Naive thymus-derived CD8-positive, alpha-beta T cell (primary cell): ENCODE measurements around the gene AJAP1. TPM values are rescaled to one million over a fixed set of nuclear protein-coding genes. Genes with fewer than 3 reads are reported as not detected.

Source experiments
- ATAC-seq, 2 donors: fragments of 150-1000 bp; cut with Tn5 transposase in 1 of 2; sonication (Bioruptor Pico), chemical (Tn5 transposase) in 1 of 2; 1 replicate in 1 of 2; 2 replicates in 1 of 2; pipeline ENCODE4 v1.10.0; 2021; ENCODE audit warnings: mild to moderate bottlenecking in 2 of 2, moderate library complexity in 2 of 2
- POLR2A ChIA-PET: fragments of 350-600 bp; sonication (Branson Sonifier 250); formaldehyde crosslinking; loops from one replicate; lab custom pipeline; 2021; ENCODE audit warnings: antibody characterized with exemption; lab: Charles Lee
- DNase-seq, 10 donors: peaks; one replicate each; pipeline versions ENCODE4 v3.0.0 to v3.0.0-alpha.2; 2020 to 2022
- H3K27ac Mint-ChIP-seq, 10 donors: one replicate each; pipeline ENCODE4 v1.8.0; 2020 to 2022; ENCODE audit warnings: mild to moderate bottlenecking in 10 of 10, mixed read lengths in 10 of 10, moderate library complexity in 4 of 10, inconsistent platforms in 1 of 10
- H3K27me3 Mint-ChIP-seq, 5 donors: one replicate each; pipeline ENCODE4 v1.8.0; 2021 to 2022; ENCODE audit warnings: mixed read lengths in 5 of 5
- H3K36me3 Mint-ChIP-seq, 3 donors: one replicate each; pipeline ENCODE4 v1.8.0; 2020 to 2022; ENCODE audit warnings: mixed read lengths in 3 of 3, mild to moderate bottlenecking in 2 of 3, inconsistent platforms in 1 of 3
- H3K4me1 Mint-ChIP-seq, 4 donors: one replicate each; pipeline ENCODE4 v1.8.0; 2021 to 2022; ENCODE audit warnings: mixed read lengths in 4 of 4
- H3K4me3 Mint-ChIP-seq, 10 donors: one replicate each; pipeline ENCODE4 v1.8.0; 2020 to 2022; ENCODE audit warnings: mild to moderate bottlenecking in 10 of 10, mixed read lengths in 10 of 10, moderate library complexity in 6 of 10, inconsistent platforms in 1 of 10
- H3K9me3 Mint-ChIP-seq, 9 donors: one replicate each; pipeline ENCODE4 v1.8.0; 2020 to 2022; ENCODE audit warnings: mixed read lengths in 9 of 9, mild to moderate bottlenecking in 3 of 9, inconsistent platforms in 1 of 9, moderate library complexity in 1 of 9
- polyA plus RNA-seq, 3 donors: library from polyadenylated mRNA; unstranded; fragments of 300-500 nt; fragmentation: Illumina TruSeq; gene quantifications; one replicate each; pipeline ENCODE4 v1.2.3, GENCODE V29; 2021
- total RNA-seq, 8 experiments: library from RNA in 2 of 8; stranded (reverse) in 2 of 8; gene quantifications; one replicate each; pipeline ENCODE4 v1.2.3 and lab custom pipeline; 2021 to 2026

AJAP1 gene, protein sequence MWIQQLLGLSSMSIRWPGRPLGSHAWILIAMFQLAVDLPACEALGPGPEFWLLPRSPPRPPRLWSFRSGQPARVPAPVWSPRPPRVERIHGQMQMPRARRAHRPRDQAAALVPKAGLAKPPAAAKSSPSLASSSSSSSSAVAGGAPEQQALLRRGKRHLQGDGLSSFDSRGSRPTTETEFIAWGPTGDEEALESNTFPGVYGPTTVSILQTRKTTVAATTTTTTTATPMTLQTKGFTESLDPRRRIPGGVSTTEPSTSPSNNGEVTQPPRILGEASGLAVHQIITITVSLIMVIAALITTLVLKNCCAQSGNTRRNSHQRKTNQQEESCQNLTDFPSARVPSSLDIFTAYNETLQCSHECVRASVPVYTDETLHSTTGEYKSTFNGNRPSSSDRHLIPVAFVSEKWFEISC
- total RNA-seq (under 1 TPM; 0.11 to 0.21 TPM), polyA plus RNA-seq (under 1 TPM in 1 of 3 donors, not detected in 2; 0.01 TPM), total RNA-seq (lab: John Stamatoyannopoulos, UW) (0.26 to 5.1 (median 2.5) reads per million in 6 experiments)

DNA sequence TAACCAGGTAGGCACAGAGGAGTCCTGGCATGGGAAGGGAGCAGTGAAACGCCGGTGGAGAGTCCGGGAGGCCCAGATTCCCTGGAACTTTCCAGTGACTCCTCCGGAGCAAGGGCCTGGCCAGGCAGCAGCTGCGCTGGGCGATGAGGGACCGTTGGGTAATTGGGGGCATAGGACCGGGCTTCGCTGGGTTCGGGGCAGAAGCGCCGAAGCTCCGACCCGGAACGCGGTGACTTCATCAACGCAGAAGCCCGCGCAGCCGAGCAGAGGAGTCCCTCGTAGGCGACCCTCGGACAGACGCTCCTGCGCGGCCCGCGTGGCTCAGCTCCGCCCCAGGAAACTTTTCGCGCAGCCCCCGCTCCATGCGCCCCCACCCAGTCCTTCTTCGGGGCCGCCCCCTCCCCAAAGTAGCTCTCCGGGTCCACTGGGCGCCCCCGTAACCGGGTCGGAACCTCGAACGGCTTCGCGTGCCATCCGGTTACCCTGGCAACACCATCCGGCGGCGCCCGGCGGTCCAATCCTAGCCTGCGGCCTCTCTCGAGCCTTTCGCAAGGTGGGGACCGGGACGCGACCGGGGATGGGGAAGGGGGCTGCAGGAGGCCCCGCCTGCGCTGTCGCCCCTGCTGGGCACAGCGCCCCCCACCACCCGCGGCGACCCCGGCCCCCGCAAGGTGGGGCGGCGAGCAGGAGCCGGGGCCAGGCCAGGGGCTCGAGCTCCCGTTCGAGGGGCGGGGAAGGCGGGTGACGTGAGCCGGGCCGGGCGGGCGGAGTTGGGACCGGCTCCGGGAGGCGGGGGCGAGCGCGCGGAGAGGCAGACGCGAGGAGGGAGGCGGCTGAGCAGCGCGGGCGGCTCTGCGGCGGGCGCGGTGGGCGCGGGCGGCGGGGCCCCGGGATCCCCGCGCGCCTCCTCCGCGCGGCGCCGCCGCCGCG lies at the start of gene AJAP1:
Gene AJAP1 (plus strand): TSS at position 814 of the 930 bp plus-strand sequence. CDS start 817 bp downstream, outside the sequence.
- no peak within 1 kb of the TSS for H3K27ac Mint-ChIP-seq
- H3K4me3 Mint-ChIP-seq: peak within 1 kb of the TSS in 4 of 10 donors; percentile 10 to 34 (median 16)
- no peaks in the 10 kb centered on the region for H3K36me3 Mint-ChIP-seq
- peaks cover 0 to 3% (median 0%) of the 10 kb centered on the region in 9 donors for H3K9me3 Mint-ChIP-seq
- no peak for ATAC-seq
- peaks cover 0 to 8% (median 5%) of the 10 kb centered on the region in 4 donors for H3K4me1 Mint-ChIP-seq
- peak in 1 of 10 donors; percentile 1 for DNase-seq
- POLR2A ChIA-PET: no interaction called here
- H3K27me3 Mint-ChIP-seq: peaks cover 11 to 45% (median 26%) of the 10 kb centered on the region in 5 donors

DNA sequence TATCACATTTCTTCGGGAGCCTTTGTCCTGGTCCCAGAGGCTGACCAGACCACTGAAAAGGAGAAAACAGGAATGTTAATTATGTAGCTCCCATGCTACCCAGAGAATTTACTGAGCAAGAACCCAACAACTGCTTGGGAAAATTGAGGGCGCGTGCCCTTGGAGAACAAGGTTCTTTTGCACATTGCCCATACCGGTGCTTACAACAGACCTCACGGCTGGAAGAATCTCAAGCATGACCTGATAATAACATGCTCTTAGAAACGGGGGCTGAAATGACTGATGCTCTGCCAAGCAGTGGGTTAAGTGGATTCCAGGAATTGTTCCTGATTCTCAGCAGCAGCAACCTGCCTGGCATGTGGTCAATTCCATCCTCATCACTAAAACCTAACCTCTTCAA lies 49.3 kb upstream of the AJAP1 start:
- POLR2A ChIA-PET: no interaction called here
- no peak overlapping the region for H3K27ac Mint-ChIP-seq

DNA sequence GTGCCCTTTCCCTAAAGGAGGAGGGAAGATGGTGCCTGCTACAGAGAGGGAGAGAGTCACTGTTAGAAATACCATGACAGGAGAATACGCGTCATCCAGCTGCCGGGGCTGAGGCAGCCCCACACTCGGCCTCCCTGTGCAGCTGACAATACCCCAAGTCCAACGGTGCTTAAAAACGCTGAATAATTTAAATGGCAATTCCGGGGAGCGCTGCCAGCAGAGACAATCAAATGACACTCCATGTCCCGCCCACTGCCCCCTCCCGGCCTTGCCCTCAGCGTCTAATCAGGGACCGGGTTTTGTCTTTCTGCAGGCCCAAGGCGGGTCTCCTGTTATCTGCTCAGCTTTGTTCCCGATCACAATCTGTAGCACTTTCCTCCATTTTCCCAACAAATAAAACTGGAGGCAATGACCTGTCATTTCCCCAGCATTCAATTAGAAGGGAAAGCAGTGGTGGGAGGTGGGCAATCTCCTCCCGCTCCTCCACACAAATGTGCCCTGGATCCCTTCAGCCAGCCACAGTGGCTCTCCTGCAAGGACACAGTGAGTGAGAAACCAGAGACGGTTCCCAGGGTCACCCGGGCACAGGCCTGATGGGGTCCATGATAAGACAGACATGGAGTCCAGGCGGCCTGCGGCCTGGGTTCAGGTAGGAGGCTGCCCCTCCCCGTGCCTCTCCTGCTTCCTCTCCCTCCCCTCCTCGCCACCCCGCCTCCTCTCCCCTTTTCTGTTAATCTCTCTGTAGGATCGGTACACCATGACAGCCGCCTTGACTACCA lies 42.7 kb upstream of the AJAP1 start:
- peaks cover 0 to 30% (median 12%) of the 10 kb centered on the region in 9 donors for H3K9me3 Mint-ChIP-seq
- H3K4me1 Mint-ChIP-seq: peaks cover 0 to 3% (median 0%) of the 10 kb centered on the region in 4 donors
- H3K4me3 Mint-ChIP-seq: no peak overlapping the region
- H3K36me3 Mint-ChIP-seq: peaks cover 0 to 19% (median 0%) of the 10 kb centered on the region in 3 donors
- DNase-seq (no peak), ATAC-seq (no peak)
- no peak overlapping the region for H3K27ac Mint-ChIP-seq
- POLR2A ChIA-PET: no interaction called here
- H3K27me3 Mint-ChIP-seq: peaks cover 4 to 32% (median 23%) of the 10 kb centered on the region in 5 donors

More for the DNA sequence above, 49.3 kb upstream of the AJAP1 start:
- Mint-ChIP-seq H3K4me3 (no peak overlapping the region), H3K9me3 (peaks cover 0 to 18% (median 3%) of the 10 kb centered on the region in 9 donors), H3K36me3 (peaks cover 0 to 9% (median 0%) of the 10 kb centered on the region in 3 donors), H3K27me3 (peaks cover 15 to 66% (median 43%) of the 10 kb centered on the region in 5 donors), H3K4me1 (peaks cover 0 to 8% (median 0%) of the 10 kb centered on the region in 4 donors)
- no peak for ATAC-seq
- no peak for DNase-seq

DNA sequence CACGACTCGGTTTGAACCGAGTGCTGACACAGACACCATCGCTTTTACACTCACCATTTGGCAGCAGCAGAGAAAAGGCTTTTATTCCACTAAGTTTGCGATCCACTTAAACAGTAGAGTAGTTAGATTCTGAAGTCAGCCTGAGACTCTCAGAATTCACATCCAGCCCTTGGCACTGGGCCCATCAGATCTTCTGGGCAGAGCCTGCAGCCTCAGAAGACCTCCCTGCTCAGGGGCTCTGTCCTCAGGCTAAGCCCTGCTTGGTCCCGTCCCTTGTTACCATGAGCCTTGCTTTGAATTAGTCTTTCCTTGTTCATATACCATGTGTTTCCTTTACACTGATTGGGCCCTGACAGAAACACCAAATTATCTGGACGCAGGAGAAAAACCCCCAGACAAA lies 41.4 kb upstream of the AJAP1 start:
- H3K4me3 Mint-ChIP-seq: no peak overlapping the region
- no peak overlapping the region for H3K27ac Mint-ChIP-seq
- peaks cover 0 to 19% (median 0%) of the 10 kb centered on the region in 3 donors for H3K36me3 Mint-ChIP-seq
- H3K4me1 Mint-ChIP-seq: peaks cover 0 to 1% (median 0%) of the 10 kb centered on the region in 4 donors
- peaks cover 1 to 21% (median 12%) of the 10 kb centered on the region in 5 donors for H3K27me3 Mint-ChIP-seq
- ATAC-seq (no peak), DNase-seq (no peak)
- peaks cover 0 to 30% (median 12%) of the 10 kb centered on the region in 9 donors for H3K9me3 Mint-ChIP-seq
- POLR2A ChIA-PET: no interaction called here

DNA sequence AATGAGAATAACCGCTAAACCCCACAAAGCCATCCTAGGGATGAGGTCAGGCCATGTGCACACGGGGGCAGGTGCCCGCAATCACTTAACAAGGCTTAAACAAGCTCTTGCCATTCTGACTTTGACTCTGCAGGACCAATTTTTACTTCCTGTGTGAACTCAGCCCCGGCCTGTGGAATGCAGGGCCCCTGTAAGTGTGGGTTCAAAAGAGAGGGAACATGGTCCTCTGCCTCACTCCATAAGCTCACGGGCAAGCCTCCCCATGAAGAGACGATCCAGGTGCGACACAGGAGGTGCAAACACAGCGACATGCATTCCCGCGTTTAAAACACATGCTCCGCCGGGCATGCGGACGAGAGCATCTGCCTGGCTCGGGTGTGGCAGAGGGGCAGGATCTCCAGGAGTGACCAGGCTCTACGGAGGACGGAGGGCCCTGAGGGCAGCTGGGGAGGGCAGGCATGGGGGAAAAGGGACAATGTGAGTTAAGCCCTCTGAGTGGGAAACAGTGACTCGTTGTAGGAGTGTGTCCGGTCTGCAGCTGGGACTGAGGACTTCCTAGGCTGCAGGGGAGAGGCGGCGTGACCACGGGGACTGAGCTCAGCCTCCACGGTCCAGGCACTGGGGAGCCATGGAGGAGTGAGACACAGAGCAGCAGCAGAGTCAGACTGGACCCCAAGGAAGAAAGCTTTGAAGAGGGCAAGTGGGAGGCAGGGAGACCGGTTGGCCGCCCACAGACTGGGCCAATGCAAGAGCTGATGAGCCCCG lies 40.6 kb upstream of the AJAP1 start:
- DNase-seq (no peak), ATAC-seq (no peak)
- POLR2A ChIA-PET: no interaction called here
- H3K9me3 Mint-ChIP-seq: peaks cover 0 to 24% (median 12%) of the 10 kb centered on the region in 9 donors
- peaks cover 0 to 19% (median 0%) of the 10 kb centered on the region in 3 donors for H3K36me3 Mint-ChIP-seq
- no peak overlapping the region for H3K4me3 Mint-ChIP-seq
- peaks cover 0 to 1% (median 0%) of the 10 kb centered on the region in 4 donors for H3K4me1 Mint-ChIP-seq
- peaks cover 0 to 14% (median 6%) of the 10 kb centered on the region in 5 donors for H3K27me3 Mint-ChIP-seq
- no peak overlapping the region for H3K27ac Mint-ChIP-seq

DNA sequence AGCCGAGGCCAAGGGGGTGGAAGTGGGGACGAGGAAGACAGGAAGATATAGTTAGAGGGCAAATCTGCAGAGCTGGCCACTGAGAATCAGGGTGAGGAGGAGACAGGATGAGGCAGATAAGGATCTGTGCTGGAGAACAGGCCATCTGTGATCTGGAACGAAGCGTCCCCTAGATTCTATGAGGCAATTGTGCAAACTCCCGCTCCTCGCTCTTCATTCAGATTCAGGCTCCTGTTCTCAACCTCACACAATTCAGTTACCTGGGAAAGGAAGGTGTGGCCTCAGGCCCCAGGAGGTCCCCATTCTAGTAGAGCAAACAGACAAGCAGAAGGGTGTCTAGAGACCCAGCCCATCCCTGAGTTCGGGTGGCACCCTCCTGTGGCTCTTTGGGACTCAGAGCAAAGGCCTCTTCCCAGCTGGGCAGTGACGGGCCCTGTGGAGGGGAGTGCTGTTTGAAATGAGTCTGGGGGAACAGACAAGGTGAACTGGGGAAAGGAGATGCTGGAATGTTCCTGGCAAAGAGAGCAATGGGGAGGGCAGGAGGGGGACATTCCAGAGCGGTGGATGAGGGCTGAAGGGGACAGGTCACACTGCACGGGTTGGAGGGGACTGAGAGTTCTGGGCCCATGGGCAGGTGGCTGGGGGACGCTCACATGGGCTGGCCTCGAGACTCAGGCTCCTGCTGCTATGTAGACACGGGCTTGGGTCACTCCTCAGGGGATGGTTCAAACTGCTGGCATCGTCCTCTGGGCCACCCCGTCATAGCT lies 39.9 kb upstream of the AJAP1 start:
- Mint-ChIP-seq H3K27me3 (peaks cover 0 to 14% (median 6%) of the 10 kb centered on the region in 5 donors), H3K4me3 (no peak overlapping the region), H3K4me1 (peaks cover 0 to 1% (median 0%) of the 10 kb centered on the region in 4 donors), H3K9me3 (peaks cover 0 to 18% (median 12%) of the 10 kb centered on the region in 9 donors), H3K27ac (no peak overlapping the region), H3K36me3 (peaks cover 0 to 13% (median 0%) of the 10 kb centered on the region in 3 donors)
- ATAC-seq (no peak), DNase-seq (peak in 1 of 10 donors; percentile 51)
- POLR2A ChIA-PET: no interaction called here

DNA sequence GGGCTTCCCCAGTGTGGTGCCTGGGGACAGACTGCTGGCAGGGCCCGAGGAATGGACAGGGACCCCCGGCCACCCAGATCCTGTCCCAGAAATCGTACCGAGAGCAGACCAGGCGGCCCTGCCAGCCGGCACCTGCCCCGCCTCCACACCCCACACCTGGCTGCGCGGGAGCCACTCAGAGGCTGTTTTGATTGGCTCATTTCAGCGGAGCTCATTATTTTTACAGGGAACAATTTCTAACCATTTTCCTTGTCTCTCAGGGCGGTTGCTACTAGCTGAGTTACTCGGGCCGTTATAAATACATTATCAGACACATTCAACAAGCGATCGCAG lies 39.3 kb upstream of the AJAP1 start:
- Mint-ChIP-seq H3K4me1 (peaks cover 0 to 1% (median 0%) of the 10 kb centered on the region in 4 donors), H3K4me3 (no peak overlapping the region), H3K36me3 (peaks cover 0 to 10% (median 0%) of the 10 kb centered on the region in 3 donors), H3K9me3 (peaks cover 0 to 14% (median 6%) of the 10 kb centered on the region in 9 donors), H3K27ac (no peak overlapping the region), H3K27me3 (peaks cover 0 to 14% (median 6%) of the 10 kb centered on the region in 5 donors)
- POLR2A ChIA-PET: no interaction called here
- ATAC-seq (no peak), DNase-seq (no peak)

DNA sequence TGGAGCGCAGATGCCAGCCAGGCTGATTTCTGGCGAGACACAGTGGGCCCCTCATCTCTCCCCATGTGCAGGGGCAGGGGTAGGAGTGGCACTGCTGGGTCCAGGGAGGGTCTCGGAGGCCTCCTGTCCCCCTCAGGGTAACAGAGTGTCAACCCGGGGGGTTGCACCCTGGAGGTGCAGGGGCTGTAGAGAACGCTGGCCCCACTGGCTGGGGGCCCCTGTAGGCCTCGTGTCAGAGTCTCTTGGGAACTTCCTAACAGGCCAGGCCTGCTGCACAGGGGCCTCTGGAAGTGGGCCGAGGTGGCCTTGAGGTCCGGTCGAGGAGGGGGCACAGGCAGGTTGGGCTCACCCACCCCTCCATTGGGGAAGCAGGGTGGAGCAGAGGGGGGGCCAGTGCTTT lies 38.9 kb upstream of the AJAP1 start:
- Mint-ChIP-seq H3K4me1 (peaks cover 0 to 1% (median 0%) of the 10 kb centered on the region in 4 donors), H3K27ac (no peak overlapping the region), H3K9me3 (peaks cover 0 to 10% (median 3%) of the 10 kb centered on the region in 9 donors), H3K36me3 (peaks cover 0 to 6% (median 0%) of the 10 kb centered on the region in 3 donors), H3K4me3 (no peak overlapping the region), H3K27me3 (peaks cover 0 to 14% (median 6%) of the 10 kb centered on the region in 5 donors)
- peak in 1 of 10 donors; percentile 32 for DNase-seq
- ATAC-seq: no peak
- POLR2A ChIA-PET: no interaction called here

DNA sequence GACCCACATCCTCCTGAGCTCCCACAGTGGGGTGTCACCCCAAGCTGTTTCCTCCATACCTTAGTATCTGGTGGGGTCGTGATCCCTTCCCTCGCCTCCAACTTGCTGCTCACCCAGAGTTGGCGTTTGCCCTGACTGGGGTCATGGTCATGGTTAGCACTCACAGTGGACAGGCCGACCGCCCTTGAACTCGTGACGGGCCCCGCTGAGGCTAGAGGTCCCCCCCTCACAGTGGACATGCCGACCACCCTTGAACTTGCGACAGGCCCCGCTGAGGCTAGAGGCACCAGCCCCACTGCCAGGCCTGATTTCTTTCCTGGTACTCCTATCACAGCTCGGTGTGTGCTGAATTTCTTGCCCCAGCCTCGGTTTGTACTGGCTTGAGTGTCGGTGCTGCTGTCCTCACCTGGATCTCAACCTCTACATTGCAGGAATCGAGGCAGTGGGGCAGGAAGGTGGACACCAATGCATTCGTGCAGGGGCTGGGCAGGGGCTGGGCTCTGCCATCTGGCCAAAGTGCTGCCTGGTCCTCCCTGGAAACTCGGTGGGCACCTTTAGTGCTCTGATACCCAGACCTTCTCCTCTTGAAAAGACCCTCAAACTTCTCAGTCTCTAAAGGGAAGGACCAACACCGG lies 37.5 kb upstream of the AJAP1 start:
- H3K9me3 Mint-ChIP-seq: no peaks in the 10 kb centered on the region
- no peaks in the 10 kb centered on the region for H3K36me3 Mint-ChIP-seq
- ATAC-seq: no peak
- POLR2A ChIA-PET: no interaction called here
- H3K27me3 Mint-ChIP-seq: peaks cover 0 to 13% (median 6%) of the 10 kb centered on the region in 5 donors
- DNase-seq: no peak
- no peak overlapping the region for H3K4me3 Mint-ChIP-seq
- H3K27ac Mint-ChIP-seq: no peak overlapping the region
- peaks cover 0 to 1% (median 0%) of the 10 kb centered on the region in 4 donors for H3K4me1 Mint-ChIP-seq

DNA sequence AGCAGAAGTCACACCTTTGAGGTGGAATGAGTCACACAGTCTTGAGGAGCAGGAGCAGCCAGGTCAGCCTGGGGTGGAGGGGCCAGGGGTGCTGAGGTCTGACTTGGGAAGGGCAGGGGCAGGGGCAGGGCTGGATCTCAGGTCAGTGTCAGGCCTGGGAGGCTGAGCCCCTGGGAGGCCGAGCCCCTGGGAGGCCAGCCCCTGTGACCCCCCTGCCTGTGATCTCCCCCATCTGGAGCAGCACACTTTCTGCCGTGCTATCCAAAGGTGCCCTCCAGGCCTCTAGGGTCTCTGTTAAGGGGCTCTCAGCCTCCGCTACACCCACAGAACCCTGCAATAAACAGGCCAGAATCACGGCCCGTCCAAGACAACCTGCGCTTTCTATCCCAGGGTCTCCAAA lies 36.9 kb upstream of the AJAP1 start:
- H3K27me3 Mint-ChIP-seq: peaks cover 0 to 13% (median 4%) of the 10 kb centered on the region in 5 donors
- H3K4me3 Mint-ChIP-seq: no peak overlapping the region
- no peaks in the 10 kb centered on the region for H3K9me3 Mint-ChIP-seq
- DNase-seq (no peak), ATAC-seq (no peak)
- no peaks in the 10 kb centered on the region for H3K36me3 Mint-ChIP-seq
- H3K27ac Mint-ChIP-seq: no peak overlapping the region
- POLR2A ChIA-PET: no interaction called here
- H3K4me1 Mint-ChIP-seq: peaks cover 0 to 1% (median 0%) of the 10 kb centered on the region in 4 donors
